Measurements from ENCODE around the gene PELI3.
"Not testable (repeated sequence)": the region's sequence is repeated elsewhere in the genome, so short reads cannot be mapped to it uniquely, and the experiment has no call there.

PELI3 gene

GRCh38 chr11:66462911-66463310 lies 3.8 kb upstream of the PELI3 start:
- Histone ChIP-seq H3K4me1 (ENCODE audit: insufficient read depth, low read length, poor library complexity, severe bottlenecking) (peaks cover 24% of the 10 kb centered on the region), H3K4me2 (ENCODE audit: low read depth, low read length, poor library complexity, severe bottlenecking) (no peak overlapping the region), H4K20me1 (ENCODE audit: insufficient read depth, low read length, poor library complexity, severe bottlenecking) (no peaks in the 10 kb centered on the region), H3K9me3 (ENCODE audit: insufficient read depth, low read depth, low read length) (no peaks in the 10 kb centered on the region; the same call in 1 of the 2 replicates), H3K4me3 (ENCODE audit: low read length, poor library complexity, severe bottlenecking) (no peak overlapping the region), H3K9ac (ENCODE audit: low read depth, low read length, poor library complexity, severe bottlenecking) (no peak overlapping the region), H3F3A (ENCODE audit: low read depth) (peaks cover 9% of the 10 kb centered on the region; the same call in 1 of the 2 replicates), H2AFZ (ENCODE audit: low read length) (no peak overlapping the region), H3K36me3 (ENCODE audit: insufficient read depth, low read length) (no peaks in the 10 kb centered on the region), H3K27me3 (ENCODE audit: insufficient read depth, low read length, poor library complexity, severe bottlenecking) (no peaks in the 10 kb centered on the region), H3K79me2 (ENCODE audit: insufficient read depth, low read length) (no peaks in the 10 kb centered on the region), H3K9me2 (replicated peaks; ENCODE audit: low read depth, low read length) (no peaks in the 10 kb centered on the region)
- TF ChIP-seq EZH2phosphoT487 (IDR thresholded peaks at IDR 0.05; ENCODE audit: borderline replicate concordance) = no peak
- TF ChIP-seq, protein P1, sequence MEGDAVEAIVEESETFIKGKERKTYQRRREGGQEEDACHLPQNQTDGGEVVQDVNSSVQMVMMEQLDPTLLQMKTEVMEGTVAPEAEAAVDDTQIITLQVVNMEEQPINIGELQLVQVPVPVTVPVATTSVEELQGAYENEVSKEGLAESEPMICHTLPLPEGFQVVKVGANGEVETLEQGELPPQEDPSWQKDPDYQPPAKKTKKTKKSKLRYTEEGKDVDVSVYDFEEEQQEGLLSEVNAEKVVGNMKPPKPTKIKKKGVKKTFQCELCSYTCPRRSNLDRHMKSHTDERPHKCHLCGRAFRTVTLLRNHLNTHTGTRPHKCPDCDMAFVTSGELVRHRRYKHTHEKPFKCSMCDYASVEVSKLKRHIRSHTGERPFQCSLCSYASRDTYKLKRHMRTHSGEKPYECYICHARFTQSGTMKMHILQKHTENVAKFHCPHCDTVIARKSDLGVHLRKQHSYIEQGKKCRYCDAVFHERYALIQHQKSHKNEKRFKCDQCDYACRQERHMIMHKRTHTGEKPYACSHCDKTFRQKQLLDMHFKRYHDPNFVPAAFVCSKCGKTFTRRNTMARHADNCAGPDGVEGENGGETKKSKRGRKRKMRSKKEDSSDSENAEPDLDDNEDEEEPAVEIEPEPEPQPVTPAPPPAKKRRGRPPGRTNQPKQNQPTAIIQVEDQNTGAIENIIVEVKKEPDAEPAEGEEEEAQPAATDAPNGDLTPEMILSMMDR (conservative IDR thresholded peaks at IDR 0.05; ENCODE audit: low read length) = no peak

- H2AFZ ChIP-seq (ENCODE audit: low read length); H3K79me2 ChIP-seq (ENCODE audit: insufficient read depth, low read length); H3K27me3 ChIP-seq (ENCODE audit: insufficient read depth, low read length, poor library complexity, severe bottlenecking); H3K36me3 ChIP-seq (ENCODE audit: insufficient read depth, low read length); H3K4me2 ChIP-seq (ENCODE audit: low read depth, low read length, poor library complexity, severe bottlenecking); H3K9ac ChIP-seq (ENCODE audit: low read depth, low read length, poor library complexity, severe bottlenecking); H4K20me1 ChIP-seq (ENCODE audit: insufficient read depth, low read length, poor library complexity, severe bottlenecking); H3K9me3 ChIP-seq (ENCODE audit: insufficient read depth, low read depth, low read length); H3K9me2 ChIP-seq (replicated peaks; ENCODE audit: low read depth, low read length); H3K4me3 ChIP-seq (ENCODE audit: low read length, poor library complexity, severe bottlenecking); H3F3A ChIP-seq (ENCODE audit: low read depth): not testable (repeated sequence)
- peaks cover 28% of the 10 kb centered on the region for H3K4me1 ChIP-seq (ENCODE audit: insufficient read depth, low read length, poor library complexity, severe bottlenecking)
These were observed 2.6 kb upstream of the PELI3 start for GRCh38 chr11:66464116-66464515.

GRCh38 chr11:66464916-66465315 lies 1.8 kb upstream of the PELI3 start:
- Histone ChIP-seq H3K27me3 (ENCODE audit: insufficient read depth, low read length, poor library complexity, severe bottlenecking) (no peaks in the 10 kb centered on the region), H3F3A (ENCODE audit: low read depth) (peaks cover 9% of the 10 kb centered on the region; the same call in 1 of the 2 replicates), H3K4me2 (ENCODE audit: low read depth, low read length, poor library complexity, severe bottlenecking) (peak overlapping the region; percentile 66), H3K9me3 (ENCODE audit: insufficient read depth, low read depth, low read length) (no peaks in the 10 kb centered on the region; the same call in 1 of the 2 replicates), H4K20me1 (ENCODE audit: insufficient read depth, low read length, poor library complexity, severe bottlenecking) (no peaks in the 10 kb centered on the region), H3K9ac (ENCODE audit: low read depth, low read length, poor library complexity, severe bottlenecking) (peak overlapping the region; percentile 31), H3K9me2 (replicated peaks; ENCODE audit: low read depth, low read length) (no peaks in the 10 kb centered on the region), H3K4me3 (ENCODE audit: low read length, poor library complexity, severe bottlenecking) (peak overlapping the region; percentile 26), H3K4me1 (ENCODE audit: insufficient read depth, low read length, poor library complexity, severe bottlenecking) (peaks cover 28% of the 10 kb centered on the region), H2AFZ (ENCODE audit: low read length) (no peak overlapping the region), H3K79me2 (ENCODE audit: insufficient read depth, low read length) (no peaks in the 10 kb centered on the region), H3K36me3 (ENCODE audit: insufficient read depth, low read length) (no peaks in the 10 kb centered on the region)
- no peak for TF ChIP-seq EZH2phosphoT487 (IDR thresholded peaks at IDR 0.05; ENCODE audit: borderline replicate concordance)
- TF ChIP-seq, protein P1 (conservative IDR thresholded peaks at IDR 0.05; ENCODE audit: low read length) = no peak

Measured in Loucy (cell line).